ENCODE data around the gene MC1R. TPM values are rescaled to one million over a fixed set of nuclear protein-coding genes. Genes with fewer than 3 reads are reported as not detected.

MC1R gene
- total RNA-seq, 1 experiment from 2014 or later, result 34.3 TPM

GRCh38 chr16:89953671-89954406, 35.2 kb downstream of the MC1R start:
- H3K36me3 ChIP-seq (ENCODE audit: low read depth), result no peaks in the 10 kb centered on the region
- H3K27me3 ChIP-seq (ENCODE audit: insufficient read depth, low read depth), result no peaks in the 10 kb centered on the region
- ChIA-PET CTCF (no interaction called here), POLR2A (ENCODE audit: unreplicated experiment) (no interaction called here)
- H3K27ac ChIP-seq, result no peak overlapping the region
- H3K4me3 ChIP-seq, result no peak overlapping the region
- H3K9me3 ChIP-seq (ENCODE audit: insufficient read depth, low read depth), result no peaks in the 10 kb centered on the region
- no peaks in the 10 kb centered on the region for H3F3A ChIP-seq (ENCODE audit: insufficient read depth, low read depth)
- BruUV-seq (replicated peaks), result no TSS peak
- H4K20me1 ChIP-seq (ENCODE audit: insufficient read depth), result no peaks in the 10 kb centered on the region; the same call in 1 of the 2 replicates
- no peaks in the 10 kb centered on the region for H3K4me1 ChIP-seq (replicated peaks; ENCODE audit: insufficient read depth)
- intact Hi-C loops (cut with micrococcal nuclease; ENCODE audit: unreplicated experiment), result no loop called here
- no peaks in the 10 kb centered on the region for H3K9me2 ChIP-seq (ENCODE audit: insufficient read depth)
- H3K79me2 ChIP-seq (ENCODE audit: low read depth), result no peaks in the 10 kb centered on the region
- no peak overlapping the region for H2AFZ ChIP-seq
- no peak overlapping the region for H3K4me2 ChIP-seq
- DNase-seq, result no peak
- no peak for TF ChIP-seq CTCF (conservative IDR thresholded peaks at IDR 0.05)
- no peak for TF ChIP-seq EZH2 (IDR thresholded peaks at IDR 0.05; ENCODE audit: low read depth)

GRCh38 chr16:89954462-89954861, 35.8 kb downstream of the MC1R start:
- H3K79me2 ChIP-seq (ENCODE audit: low read depth), result no peaks in the 10 kb centered on the region
- no peak overlapping the region for H3K4me2 ChIP-seq
- H3K36me3 ChIP-seq (ENCODE audit: low read depth), result no peaks in the 10 kb centered on the region
- H2AFZ ChIP-seq, result no peak overlapping the region
- H3K4me3 ChIP-seq, result no peak overlapping the region
- no peaks in the 10 kb centered on the region for H3K9me2 ChIP-seq (ENCODE audit: insufficient read depth)
- TF ChIP-seq CTCF (conservative IDR thresholded peaks at IDR 0.05) (no peak), EZH2 (IDR thresholded peaks at IDR 0.05; ENCODE audit: low read depth) (no peak)
- no peaks in the 10 kb centered on the region for H3K9me3 ChIP-seq (ENCODE audit: insufficient read depth, low read depth)
- no TSS peak for BruUV-seq (replicated peaks)
- intact Hi-C loops (cut with micrococcal nuclease; ENCODE audit: unreplicated experiment), result no loop called here
- no peak overlapping the region for H3K27ac ChIP-seq
- H3K27me3 ChIP-seq (ENCODE audit: insufficient read depth, low read depth), result no peaks in the 10 kb centered on the region
- ChIA-PET POLR2A (ENCODE audit: unreplicated experiment) (no interaction called here), CTCF (no interaction called here)
- no peaks in the 10 kb centered on the region for H3K4me1 ChIP-seq (replicated peaks; ENCODE audit: insufficient read depth)
- H4K20me1 ChIP-seq (ENCODE audit: insufficient read depth), result no peaks in the 10 kb centered on the region; the same call in 1 of the 2 replicates
- no peak for DNase-seq
- no peaks in the 10 kb centered on the region for H3F3A ChIP-seq (ENCODE audit: insufficient read depth, low read depth)

- H3K4me1 ChIP-seq (replicated peaks; ENCODE audit: insufficient read depth), result no peaks in the 10 kb centered on the region
- no peaks in the 10 kb centered on the region for H3K27me3 ChIP-seq (ENCODE audit: insufficient read depth, low read depth)
- H3K4me3 ChIP-seq, result no peak overlapping the region
- no peaks in the 10 kb centered on the region for H3K9me2 ChIP-seq (ENCODE audit: insufficient read depth)
- no peak overlapping the region for H2AFZ ChIP-seq
- ChIA-PET POLR2A (ENCODE audit: unreplicated experiment) (no interaction called here), CTCF (no interaction called here)
- H4K20me1 ChIP-seq (ENCODE audit: insufficient read depth), result no peaks in the 10 kb centered on the region; the same call in 1 of the 2 replicates
- no TSS peak for BruUV-seq (replicated peaks)
- no peak for DNase-seq
- intact Hi-C loops (cut with micrococcal nuclease; ENCODE audit: unreplicated experiment), result no loop called here
- TF ChIP-seq CTCF (conservative IDR thresholded peaks at IDR 0.05) (no peak), EZH2 (IDR thresholded peaks at IDR 0.05; ENCODE audit: low read depth) (no peak)
- no peaks in the 10 kb centered on the region for H3K36me3 ChIP-seq (ENCODE audit: low read depth)
- H3F3A ChIP-seq (ENCODE audit: insufficient read depth, low read depth), result no peaks in the 10 kb centered on the region
- no peak overlapping the region for H3K27ac ChIP-seq
- H3K9me3 ChIP-seq (ENCODE audit: insufficient read depth, low read depth), result no peaks in the 10 kb centered on the region
- no peak overlapping the region for H3K4me2 ChIP-seq
- no peaks in the 10 kb centered on the region for H3K79me2 ChIP-seq (ENCODE audit: low read depth)
These were observed 36.5 kb downstream of the MC1R start for GRCh38 chr16:89955001-89955685.
